ENCODE results near the gene MAP4K2.

MAP4K2 gene

GRCh38 chr11:64741375-64742086, 61.5 kb downstream of the MAP4K2 start:
- no peak for DNase-seq (ENCODE audit: low read depth in 2 of 2)

GRCh38 chr11:64739871-64740270, 63.1 kb downstream of the MAP4K2 start:
- no peak for DNase-seq (ENCODE audit: low read depth in 2 of 2)

GRCh38 chr11:64736654-64737053, 66.4 kb downstream of the MAP4K2 start:
- no peak for DNase-seq (ENCODE audit: low read depth in 2 of 2)

GRCh38 chr11:64735725-64736259, 67.2 kb downstream of the MAP4K2 start:
- no peak for DNase-seq (ENCODE audit: low read depth in 2 of 2)
